ENCODE results near the gene GJB4.
"Not testable (repeated sequence)": the region's sequence is repeated elsewhere in the genome, so short reads cannot be mapped to it uniquely, and the experiment has no call there.

DNA sequence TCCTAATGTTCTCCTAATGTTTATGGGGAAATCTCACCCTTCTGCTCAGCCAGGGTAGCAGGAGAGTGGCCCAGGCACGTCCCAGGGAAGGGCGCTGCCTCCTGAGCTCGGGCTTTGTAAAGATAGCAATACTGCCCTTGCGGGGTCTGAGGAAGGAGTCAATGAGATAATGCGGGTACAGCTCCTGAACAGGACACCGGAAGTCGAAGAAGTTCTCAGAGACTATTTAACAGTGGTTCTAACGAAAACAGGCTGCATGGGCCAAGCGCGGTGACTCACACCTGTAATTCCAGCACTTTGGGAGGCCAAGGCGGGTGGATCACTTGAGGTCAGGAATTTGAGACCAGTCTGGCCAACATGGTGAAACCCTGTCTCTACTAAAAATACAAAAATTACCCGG, 22.3 kb upstream of the GJB4 start:
- TF ChIP-seq YY1, RXRA (IDR thresholded peaks at IDR 0.05): not testable (repeated sequence)
- TF ChIP-seq, protein P1, sequence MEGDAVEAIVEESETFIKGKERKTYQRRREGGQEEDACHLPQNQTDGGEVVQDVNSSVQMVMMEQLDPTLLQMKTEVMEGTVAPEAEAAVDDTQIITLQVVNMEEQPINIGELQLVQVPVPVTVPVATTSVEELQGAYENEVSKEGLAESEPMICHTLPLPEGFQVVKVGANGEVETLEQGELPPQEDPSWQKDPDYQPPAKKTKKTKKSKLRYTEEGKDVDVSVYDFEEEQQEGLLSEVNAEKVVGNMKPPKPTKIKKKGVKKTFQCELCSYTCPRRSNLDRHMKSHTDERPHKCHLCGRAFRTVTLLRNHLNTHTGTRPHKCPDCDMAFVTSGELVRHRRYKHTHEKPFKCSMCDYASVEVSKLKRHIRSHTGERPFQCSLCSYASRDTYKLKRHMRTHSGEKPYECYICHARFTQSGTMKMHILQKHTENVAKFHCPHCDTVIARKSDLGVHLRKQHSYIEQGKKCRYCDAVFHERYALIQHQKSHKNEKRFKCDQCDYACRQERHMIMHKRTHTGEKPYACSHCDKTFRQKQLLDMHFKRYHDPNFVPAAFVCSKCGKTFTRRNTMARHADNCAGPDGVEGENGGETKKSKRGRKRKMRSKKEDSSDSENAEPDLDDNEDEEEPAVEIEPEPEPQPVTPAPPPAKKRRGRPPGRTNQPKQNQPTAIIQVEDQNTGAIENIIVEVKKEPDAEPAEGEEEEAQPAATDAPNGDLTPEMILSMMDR (IDR thresholded peaks at IDR 0.05; ENCODE audit: low read depth, low read length, missing input control) = not testable (repeated sequence)
- TF ChIP-seq, protein P2, sequence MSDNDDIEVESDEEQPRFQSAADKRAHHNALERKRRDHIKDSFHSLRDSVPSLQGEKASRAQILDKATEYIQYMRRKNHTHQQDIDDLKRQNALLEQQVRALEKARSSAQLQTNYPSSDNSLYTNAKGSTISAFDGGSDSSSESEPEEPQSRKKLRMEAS (IDR thresholded peaks at IDR 0.05) = not testable (repeated sequence)
